Testis (tissue), 3 donors: ENCODE measurements around the gene ST6GALNAC2. TPM values are rescaled to one million over a fixed set of nuclear protein-coding genes. Genes with fewer than 3 reads are reported as not detected.
"Not testable (repeated sequence)": the region's sequence is repeated elsewhere in the genome, so short reads cannot be mapped to it uniquely, and the experiment has no call there.

Experiments used
- DNase-seq: peaks from one replicate; pipeline ENCODE4 v3.0.0-alpha.2; 2019
- H3K27ac ChIP-seq, 2 donors: fragments of 200-600 bp; sonication (generic); one replicate each; pipeline ENCODE4 v1.5.1; 2019
- H3K27me3 ChIP-seq: fragments of 200-600 bp; sonication (generic); one replicate; pipeline ENCODE4 v1.5.1; 2019
- H3K36me3 ChIP-seq: fragments of 200-600 bp; sonication (generic); one replicate; pipeline ENCODE4 v1.5.1; 2017; ENCODE audit warnings: low read depth; ENCODE audit errors: missing control alignments
- H3K4me1 ChIP-seq: fragments of 200-600 bp; sonication (generic); one replicate; pipeline ENCODE4 v1.5.1; 2019
- H3K4me3 ChIP-seq, 2 donors: fragments of 200-600 bp; sonication (generic); one replicate each; pipeline ENCODE4 v1.5.1; 2017 to 2019
- H3K9me3 ChIP-seq: fragments of 200-600 bp; sonication (generic); one replicate; pipeline ENCODE4 v1.5.1; 2017
- CTCF ChIP-seq, 3 experiments: fragments of 450-650 bp in 2 of 3; fragments of 200-600 bp in 1 of 3; sonication (generic) in 1 of 3; IDR thresholded peaks; one replicate each; pipeline ENCODE4 v1.5.1; 2016 to 2019; ENCODE audit warnings: antibody characterized with exemption in 3 of 3, mild to moderate bottlenecking in 2 of 3, moderate library complexity in 1 of 3
- POLR2A ChIP-seq: fragments of 450-650 bp; IDR thresholded peaks from one replicate; pipeline ENCODE4 v1.6.1; 2017; ENCODE audit warnings: antibody characterized with exemption, mild to moderate bottlenecking, moderate library complexity
- WGBS, 2 donors: methylation state at CpG; one replicate each; pipeline ENCODE4 v1.1.5; 2018; 5-methylcytosine and 5-hydroxymethylcytosine counted together
- intact Hi-C: fragments of 100-400 bp; cut with DNase I; formaldehyde crosslinking; loops from one replicate; pipeline ENCODE4 v1.15.1; 2023; ENCODE audit warnings: low total_unique reads
- polyA plus RNA-seq: library from polyadenylated mRNA; stranded (reverse); fragments of 350-450 nt; fragmentation: Illumina TruSeq; extraction: RNeasy Lipid Tissue Mini Kit (QIAGEN cat#74804); gene quantifications from one replicate; pipeline ENCODE4 v1.2.3, GENCODE V29; 2014; ENCODE audit warnings: low read depth, low replicate concordance; ENCODE audit not compliant: insufficient read depth
- total RNA-seq, 2 donors: library from RNA; depleted of rRNA; stranded (reverse); fragments of >200 nt; gene quantifications; one replicate each; pipeline ENCODE4 v1.2.3, GENCODE V29; 2016

The ST6GALNAC2 gene
- total and polyA plus RNA-seq, 3 donors from 2014 or later, result 29.7 to 107 (median 87.5) TPM

- no peak for DNase-seq
- no peaks in the 10 kb centered on the region for H3K4me1 ChIP-seq
- WGBS, 2 donors, result 86 to 94% methylated on average over 1 to 4 of the region's 4 CpGs
- intact Hi-C loops, result no loop called here
- no peak overlapping the region for H3K27ac ChIP-seq
- H3K4me3 ChIP-seq, result no peak overlapping the region
- no peaks in the 10 kb centered on the region for H3K36me3 ChIP-seq
- TF ChIP-seq POLR2A, result no peak
- no peak for TF ChIP-seq CTCF (IDR thresholded peaks at IDR 0.05)
- H3K9me3 ChIP-seq, result no peaks in the 10 kb centered on the region
- no peaks in the 10 kb centered on the region for H3K27me3 ChIP-seq
Observed at GRCh38 chr17:76611758-76612157, 26.1 kb upstream of the ST6GALNAC2 start.

GRCh38 chr17:76611080-76611749 lies 25.6 kb upstream of the ST6GALNAC2 start:
- H3K36me3 ChIP-seq, H3K4me3 ChIP-seq, H3K4me1 ChIP-seq, DNase-seq, intact Hi-C loops, H3K9me3 ChIP-seq, H3K27ac ChIP-seq, H3K27me3 ChIP-seq: not testable (repeated sequence)
- 71 to 81% methylated on average over 13 of the region's 13 CpGs for WGBS, 2 donors

DNA sequence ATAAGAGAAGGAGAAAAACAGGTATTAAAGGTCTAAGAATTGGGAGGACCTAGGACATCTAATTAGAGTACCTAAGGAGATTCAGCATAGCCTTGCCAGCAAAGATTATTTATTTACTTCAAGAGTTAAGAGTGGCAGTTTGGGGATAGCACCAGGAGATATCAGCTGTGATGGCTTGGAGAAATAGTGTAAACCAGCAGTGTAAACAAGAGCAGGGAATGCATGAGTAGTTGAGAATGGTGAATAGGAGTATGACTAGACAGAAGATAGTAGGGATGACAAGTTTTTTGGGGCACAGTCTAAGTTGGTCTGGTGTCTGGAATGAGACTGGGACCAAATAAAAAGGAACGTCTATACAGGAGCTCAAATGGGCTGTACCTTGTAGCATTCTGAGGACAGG lies 21.0 kb upstream of the ST6GALNAC2 start:
- 73 to 81% methylated on average over 1 of the region's 1 CpG for WGBS, 2 donors
- H3K9me3 ChIP-seq, H3K4me3 ChIP-seq, H3K27ac ChIP-seq, intact Hi-C loops, H3K36me3 ChIP-seq, H3K4me1 ChIP-seq, H3K27me3 ChIP-seq, DNase-seq: not testable (repeated sequence)

DNA sequence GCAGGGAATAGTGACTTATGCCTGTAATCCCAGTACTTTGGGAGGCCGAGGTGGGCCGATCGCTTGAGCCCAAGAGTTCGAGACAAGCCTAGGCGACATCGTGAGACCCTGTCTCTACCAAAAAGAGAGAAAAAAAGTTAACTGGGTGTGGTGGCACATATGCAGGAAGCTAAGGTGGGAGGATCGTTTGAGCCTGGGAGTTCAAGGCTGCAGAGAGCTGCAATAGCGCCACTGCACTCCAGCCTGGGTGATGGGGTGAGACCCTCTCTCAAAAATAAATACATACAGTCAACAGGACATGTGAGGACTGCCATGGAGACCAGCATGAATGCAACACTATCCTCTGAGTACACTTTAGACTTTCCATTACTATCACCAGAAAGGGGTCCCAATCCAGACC lies 15.4 kb upstream of the ST6GALNAC2 start:
- no peaks in the 10 kb centered on the region for H3K27me3 ChIP-seq
- no peak overlapping the region for H3K4me3 ChIP-seq
- 76 to 81% methylated on average over 8 of the region's 8 CpGs for WGBS, 2 donors
- peaks cover 8% of the 10 kb centered on the region for H3K4me1 ChIP-seq
- TF ChIP-seq POLR2A (no peak), CTCF (IDR thresholded peaks at IDR 0.05) (no peak)
- DNase-seq, result no peak
- H3K36me3 ChIP-seq, result no peaks in the 10 kb centered on the region
- no peak overlapping the region for H3K27ac ChIP-seq
- H3K9me3 ChIP-seq, result no peaks in the 10 kb centered on the region
- intact Hi-C loops, result no loop called here

- Histone ChIP-seq H3K9me3 (no peaks in the 10 kb centered on the region), H3K4me3 (no peak overlapping the region), H3K27me3 (no peaks in the 10 kb centered on the region), H3K36me3 (no peaks in the 10 kb centered on the region), H3K27ac (no peak overlapping the region), H3K4me1 (peaks cover 8% of the 10 kb centered on the region)
- WGBS, 2 donors, result 83 to 86% methylated on average over 17 of the region's 17 CpGs
- TF ChIP-seq POLR2A (no peak), CTCF (IDR thresholded peaks at IDR 0.05) (no peak)
- no peak for DNase-seq
- intact Hi-C loops, result no loop called here
Observed at GRCh38 chr17:76599694-76600460, 14.2 kb upstream of the ST6GALNAC2 start.
